ENCODE data around the gene RASGRP3.

- TF ChIP-seq, protein P1, sequence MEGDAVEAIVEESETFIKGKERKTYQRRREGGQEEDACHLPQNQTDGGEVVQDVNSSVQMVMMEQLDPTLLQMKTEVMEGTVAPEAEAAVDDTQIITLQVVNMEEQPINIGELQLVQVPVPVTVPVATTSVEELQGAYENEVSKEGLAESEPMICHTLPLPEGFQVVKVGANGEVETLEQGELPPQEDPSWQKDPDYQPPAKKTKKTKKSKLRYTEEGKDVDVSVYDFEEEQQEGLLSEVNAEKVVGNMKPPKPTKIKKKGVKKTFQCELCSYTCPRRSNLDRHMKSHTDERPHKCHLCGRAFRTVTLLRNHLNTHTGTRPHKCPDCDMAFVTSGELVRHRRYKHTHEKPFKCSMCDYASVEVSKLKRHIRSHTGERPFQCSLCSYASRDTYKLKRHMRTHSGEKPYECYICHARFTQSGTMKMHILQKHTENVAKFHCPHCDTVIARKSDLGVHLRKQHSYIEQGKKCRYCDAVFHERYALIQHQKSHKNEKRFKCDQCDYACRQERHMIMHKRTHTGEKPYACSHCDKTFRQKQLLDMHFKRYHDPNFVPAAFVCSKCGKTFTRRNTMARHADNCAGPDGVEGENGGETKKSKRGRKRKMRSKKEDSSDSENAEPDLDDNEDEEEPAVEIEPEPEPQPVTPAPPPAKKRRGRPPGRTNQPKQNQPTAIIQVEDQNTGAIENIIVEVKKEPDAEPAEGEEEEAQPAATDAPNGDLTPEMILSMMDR (IDR thresholded peaks at IDR 0.05 in 8 of 11, conservative IDR thresholded peaks at IDR 0.05 in 3 of 11): no peak
- TF ChIP-seq POLR2A (IDR thresholded peaks at IDR 0.05): no peak
These were observed 110.3 kb downstream of the RASGRP3 start for GRCh38 chr2:33586766-33587165.
